Measurements from ENCODE around the gene CPNE1. TPM values are rescaled to one million over a fixed set of nuclear protein-coding genes. Genes with fewer than 3 reads are reported as not detected.

Gene CPNE1
- total and polyA plus RNA-seq, 10 of the 15 experiments (the other 5 are each of a cell fraction or from before 2014, with no cell fraction given): 84.9 to 209 (median 146) TPM

- TF ChIP-seq ZBTB4 (CRISPR knock-in tag; IDR thresholded peaks at IDR 0.05): no peak
- TF ChIP-seq MEF2A (IDR thresholded peaks at IDR 0.05; ENCODE audit: insufficient read depth, low read depth, low read length): peak; percentile 82
- TF ChIP-seq CHD2 (IDR thresholded peaks at IDR 0.05; ENCODE audit: borderline replicate concordance, low read depth, low read length): no peak
- TF ChIP-seq POU2F2 (IDR thresholded peaks at IDR 0.05; ENCODE audit: borderline replicate concordance, low read depth, low read length): peak; percentile 92; the same call in 2 of the 3 replicates
- TF ChIP-seq BHLHE40 (IDR thresholded peaks at IDR 0.05; ENCODE audit: borderline replicate concordance in 1 of 2, low read depth in 2 of 2, low read length in 1 of 2): peak; percentile 37 to 72; a peak in 2 of 4 replicates
- TF ChIP-seq, protein P1, sequence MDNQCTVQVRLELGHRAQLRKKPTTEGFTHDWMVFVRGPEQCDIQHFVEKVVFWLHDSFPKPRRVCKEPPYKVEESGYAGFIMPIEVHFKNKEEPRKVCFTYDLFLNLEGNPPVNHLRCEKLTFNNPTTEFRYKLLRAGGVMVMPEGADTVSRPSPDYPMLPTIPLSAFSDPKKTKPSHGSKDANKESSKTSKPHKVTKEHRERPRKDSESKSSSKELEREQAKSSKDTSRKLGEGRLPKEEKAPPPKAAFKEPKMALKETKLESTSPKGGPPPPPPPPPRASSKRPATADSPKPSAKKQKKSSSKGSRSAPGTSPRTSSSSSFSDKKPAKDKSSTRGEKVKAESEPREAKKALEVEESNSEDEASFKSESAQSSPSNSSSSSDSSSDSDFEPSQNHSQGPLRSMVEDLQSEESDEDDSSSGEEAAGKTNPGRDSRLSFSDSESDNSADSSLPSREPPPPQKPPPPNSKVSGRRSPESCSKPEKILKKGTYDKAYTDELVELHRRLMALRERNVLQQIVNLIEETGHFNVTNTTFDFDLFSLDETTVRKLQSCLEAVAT (IDR thresholded peaks at IDR 0.05): 0 out of 2 replicates have a peak, but pooled peaks have one; percentile 12
- no peak for TF ChIP-seq JUND (IDR thresholded peaks at IDR 0.05; ENCODE audit: low read depth, low read length)
- TF ChIP-seq MTA2 (IDR thresholded peaks at IDR 0.05; ENCODE audit: low read depth): peak; percentile 47; the same call in 1 of the 2 replicates
- peak; percentile 44; the same call in 1 of the 2 replicates for TF ChIP-seq ATF2 (IDR thresholded peaks at IDR 0.05; ENCODE audit: low read length)
- peak; percentile 91 for TF ChIP-seq RUNX3 (IDR thresholded peaks at IDR 0.05; ENCODE audit: low read length)
- no peak for TF ChIP-seq CBX5 (IDR thresholded peaks at IDR 0.05; ENCODE audit: low read depth)
- no peak for TF ChIP-seq NKRF (conservative IDR thresholded peaks at IDR 0.05)
Observed at GRCh38 chr20:35611482-35611881, 53.2 kb downstream of the CPNE1 start (continued).

Measured in GM12878 (cell line).